Activated naive CD8-positive, alpha-beta T cell treated with anti-CD3 and anti-CD28 coated beads for 36 hours (primary cell): Measurements from ENCODE around the gene OR9A2. TPM values are rescaled to one million over a fixed set of nuclear protein-coding genes. Genes with fewer than 3 reads are reported as not detected.
"Not testable (repeated sequence)": the region's sequence is repeated elsewhere in the genome, so short reads cannot be mapped to it uniquely, and the experiment has no call there.

Experiments
- DNase-seq: peaks from one replicate; pipeline ENCODE4 v3.0.0; 2021
- H3K27ac Mint-ChIP-seq: one replicate; pipeline ENCODE4 v1.8.0; 2022; ENCODE audit warnings: mild to moderate bottlenecking, moderate library complexity, mixed read lengths
- H3K27me3 Mint-ChIP-seq: one replicate; pipeline ENCODE4 v1.8.0; 2022; ENCODE audit warnings: mild to moderate bottlenecking, mixed read lengths
- H3K36me3 Mint-ChIP-seq: one replicate; pipeline ENCODE4 v1.8.0; 2021; ENCODE audit warnings: mild to moderate bottlenecking, mixed read lengths
- H3K4me1 Mint-ChIP-seq: one replicate; pipeline ENCODE4 v1.8.0; 2021; ENCODE audit warnings: mixed read lengths
- H3K4me3 Mint-ChIP-seq: one replicate; pipeline ENCODE4 v1.8.0; 2022; ENCODE audit warnings: mild to moderate bottlenecking, moderate library complexity, mixed read lengths
- H3K9me3 Mint-ChIP-seq: one replicate; pipeline ENCODE4 v1.8.0; 2022; ENCODE audit warnings: mixed read lengths
- total RNA-seq, 2 experiments: library from RNA; stranded (reverse); gene quantifications; one replicate each; pipeline ENCODE4 v1.2.3, GENCODE V29; 2021

Gene OR9A2
- total RNA-seq, 2 experiments from 2014 or later = not detected

DNA sequence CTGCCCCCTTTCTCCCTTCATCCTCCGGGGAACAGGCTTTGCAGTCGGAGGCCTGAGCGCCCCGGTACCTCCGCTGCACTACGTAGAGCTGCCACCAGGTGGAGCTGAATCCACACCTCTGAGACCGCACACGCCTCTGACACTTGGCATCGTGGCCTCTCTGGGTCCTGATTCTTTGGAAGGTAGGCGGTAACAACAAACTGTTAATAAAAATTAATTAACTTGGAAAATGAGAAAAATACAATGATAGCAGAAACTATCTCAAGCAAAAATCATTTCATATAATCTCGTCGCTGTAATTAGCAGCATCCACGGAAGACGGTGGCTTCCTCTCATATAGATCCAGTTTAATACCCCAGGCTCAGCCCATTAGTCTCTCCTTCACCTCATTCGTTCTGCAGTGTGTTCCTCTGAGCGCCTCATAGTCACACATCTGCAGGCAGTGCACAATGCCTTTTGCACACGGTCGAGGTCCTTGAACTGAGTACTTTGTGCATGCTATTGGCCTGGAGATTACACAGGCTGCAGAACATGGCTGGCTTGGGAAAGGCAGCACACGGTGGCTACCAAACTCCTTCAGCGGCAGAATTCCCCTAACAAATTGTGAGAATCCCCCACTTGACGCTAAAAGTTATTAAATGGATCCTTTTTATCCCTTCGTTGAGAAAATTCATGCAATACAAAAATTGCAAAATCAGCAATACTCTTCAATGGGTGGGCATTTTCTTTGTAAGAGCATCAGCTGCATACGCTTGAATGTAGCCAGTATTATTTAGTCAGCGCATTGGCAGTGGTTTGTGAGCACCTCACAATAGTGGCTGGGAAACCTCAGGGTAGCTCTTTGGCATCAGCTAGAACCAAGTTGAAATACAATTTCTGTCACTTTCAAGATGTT, 18.7 kb downstream of the OR9A2 start:
- H3K27ac Mint-ChIP-seq = no peak overlapping the region
- no peaks in the 10 kb centered on the region for H3K36me3 Mint-ChIP-seq
- H3K9me3 Mint-ChIP-seq = no peaks in the 10 kb centered on the region
- peaks cover 5% of the 10 kb centered on the region for H3K4me1 Mint-ChIP-seq
- H3K4me3 Mint-ChIP-seq = no peak overlapping the region
- H3K27me3 Mint-ChIP-seq = peaks cover 5% of the 10 kb centered on the region
- DNase-seq = peak; percentile 76

DNA sequence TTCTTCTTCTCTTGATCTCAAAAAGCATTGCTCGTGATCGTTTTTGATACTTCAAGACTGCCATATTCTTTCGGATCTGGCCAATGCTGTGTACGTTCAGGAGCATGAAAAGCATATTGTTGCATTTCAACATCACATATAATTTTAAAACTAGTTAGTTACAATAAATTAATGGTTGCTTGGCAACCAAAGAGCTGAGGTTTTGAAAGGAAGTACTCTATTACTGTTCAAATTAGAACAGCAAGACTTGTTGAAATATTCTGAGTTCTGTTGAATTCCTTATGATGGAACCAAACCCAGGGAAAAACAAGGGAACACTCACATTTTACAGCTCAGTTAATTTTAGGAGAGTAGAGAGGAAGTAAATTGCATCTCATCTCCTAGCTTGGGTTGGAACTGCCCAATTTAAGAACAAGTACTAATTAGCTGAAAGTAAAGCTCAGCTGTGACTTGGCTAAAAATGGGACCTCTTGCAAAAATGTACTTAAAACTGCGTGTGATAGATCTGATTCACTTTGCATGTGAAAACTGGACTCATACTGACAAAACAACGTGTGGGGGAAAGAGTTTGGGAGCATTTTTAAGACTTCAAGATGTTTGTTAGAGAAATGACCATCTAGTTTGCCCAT, 21.2 kb downstream of the OR9A2 start:
- Mint-ChIP-seq H3K4me1 (peaks cover 9% of the 10 kb centered on the region), H3K36me3 (no peaks in the 10 kb centered on the region), H3K9me3 (no peaks in the 10 kb centered on the region), H3K27ac (no peak overlapping the region), H3K27me3 (peaks cover 5% of the 10 kb centered on the region), H3K4me3 (no peak overlapping the region)
- DNase-seq = no peak

DNA sequence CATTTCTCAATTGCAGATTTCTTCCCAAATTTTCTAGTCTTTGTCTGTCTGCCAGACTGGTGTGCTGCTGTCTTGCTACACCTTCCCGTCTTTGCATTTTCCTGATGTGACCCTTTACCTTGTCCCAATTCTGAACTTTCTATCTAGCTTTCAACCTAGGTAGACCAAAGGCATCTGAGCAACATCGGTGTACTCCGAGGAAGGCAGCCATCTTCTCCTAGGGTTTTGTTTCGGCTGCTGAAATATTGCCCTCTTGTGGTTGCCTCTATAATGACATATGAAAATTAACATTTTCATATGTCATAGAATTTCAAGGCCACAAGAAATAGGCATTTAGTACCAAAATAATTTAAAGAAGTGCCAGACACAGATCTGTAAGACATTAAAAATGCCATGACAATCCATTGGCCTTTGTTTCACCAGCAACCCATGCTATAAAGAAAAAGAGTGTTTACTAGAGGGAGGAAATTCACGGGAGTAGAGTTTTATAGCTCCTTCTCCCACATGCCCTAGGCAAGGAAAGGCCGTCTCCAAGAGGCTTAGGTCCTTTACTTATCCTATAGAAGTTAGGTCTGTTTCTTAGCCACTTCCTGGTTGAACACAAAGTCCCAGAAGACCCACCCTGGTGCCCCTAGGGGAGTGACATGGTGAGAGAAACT, 23.4 kb downstream of the OR9A2 start:
- Mint-ChIP-seq H3K4me3 (peak overlapping the region; percentile 73), H3K27me3 (peaks cover 5% of the 10 kb centered on the region), H3K4me1 (peaks cover 9% of the 10 kb centered on the region), H3K9me3 (no peaks in the 10 kb centered on the region), H3K36me3 (no peaks in the 10 kb centered on the region), H3K27ac (no peak overlapping the region)
- DNase-seq = peak; percentile 15

DNA sequence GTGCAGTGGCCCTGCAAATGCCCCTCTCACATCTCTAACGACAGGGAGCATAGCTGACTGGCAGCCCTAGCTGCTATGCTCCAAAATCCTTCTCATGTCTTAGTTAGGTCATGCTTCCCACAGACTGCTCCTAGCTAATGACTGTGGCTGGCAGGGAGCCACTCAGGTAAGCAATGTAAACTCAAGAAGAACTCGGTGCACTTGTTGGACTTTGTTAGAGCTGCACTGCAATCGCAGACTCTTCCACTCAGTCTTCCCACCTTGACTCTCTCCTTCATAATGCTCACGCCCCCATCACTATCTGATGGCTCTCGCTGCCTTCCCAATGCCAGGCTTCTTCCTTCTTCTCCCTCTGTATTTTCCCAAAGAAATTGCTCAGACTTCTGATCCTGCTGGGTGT, 24.0 kb downstream of the OR9A2 start:
- Mint-ChIP-seq H3K9me3 (no peaks in the 10 kb centered on the region), H3K36me3 (no peaks in the 10 kb centered on the region), H3K4me1 (peaks cover 7% of the 10 kb centered on the region), H3K27ac (no peak overlapping the region), H3K4me3 (peak overlapping the region; percentile 73), H3K27me3 (peaks cover 3% of the 10 kb centered on the region)
- DNase-seq = no peak

DNA sequence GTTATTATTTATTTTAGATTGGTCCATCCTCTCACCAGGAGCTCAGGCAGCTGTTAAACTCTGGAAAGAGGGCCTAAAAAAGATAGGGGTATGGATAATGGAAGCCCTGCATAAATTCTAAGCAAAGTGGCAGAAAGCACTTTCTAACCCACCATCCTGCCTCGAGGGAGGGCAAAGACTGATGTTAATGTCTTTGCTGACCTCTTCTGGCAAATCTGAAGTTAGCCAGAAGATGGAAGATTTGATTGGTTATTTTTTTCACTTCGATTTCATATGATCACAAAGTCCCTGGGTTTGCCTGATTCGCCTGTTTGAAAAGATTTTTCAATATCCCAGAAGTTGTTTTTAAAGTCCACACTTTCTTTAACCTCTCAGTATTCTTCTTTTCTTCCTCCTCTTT, 24.8 kb downstream of the OR9A2 start:
- H3K27me3 Mint-ChIP-seq = no peaks in the 10 kb centered on the region
- H3K9me3 Mint-ChIP-seq = no peaks in the 10 kb centered on the region
- H3K4me1 Mint-ChIP-seq = peaks cover 6% of the 10 kb centered on the region
- no peak for DNase-seq
- H3K4me3 Mint-ChIP-seq = no peak overlapping the region
- no peak overlapping the region for H3K27ac Mint-ChIP-seq
- no peaks in the 10 kb centered on the region for H3K36me3 Mint-ChIP-seq

DNA sequence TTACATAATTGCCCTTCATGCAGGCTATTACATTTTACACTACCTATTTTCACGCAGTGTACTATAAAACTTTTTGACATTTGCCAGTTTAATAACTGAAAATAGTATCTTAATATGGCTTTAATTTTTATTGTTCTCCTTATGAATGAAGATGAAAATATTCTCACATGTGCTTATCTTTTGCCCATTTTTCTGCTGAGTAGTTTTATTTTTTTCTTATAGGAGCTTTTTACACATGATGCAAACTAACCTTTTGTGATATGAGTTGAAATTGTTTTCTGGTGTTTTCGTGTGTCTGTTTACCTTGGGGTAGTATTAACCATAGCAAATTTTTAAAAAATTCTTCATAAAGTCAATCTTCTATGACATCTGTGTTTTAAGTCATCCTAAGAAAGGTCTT, 26.3 kb downstream of the OR9A2 start:
- Mint-ChIP-seq H3K27ac (no peak overlapping the region), H3K27me3 (no peaks in the 10 kb centered on the region), H3K9me3 (no peaks in the 10 kb centered on the region), H3K4me1 (peaks cover 6% of the 10 kb centered on the region), H3K4me3 (no peak overlapping the region), H3K36me3 (no peaks in the 10 kb centered on the region)
- DNase-seq = no peak

DNA sequence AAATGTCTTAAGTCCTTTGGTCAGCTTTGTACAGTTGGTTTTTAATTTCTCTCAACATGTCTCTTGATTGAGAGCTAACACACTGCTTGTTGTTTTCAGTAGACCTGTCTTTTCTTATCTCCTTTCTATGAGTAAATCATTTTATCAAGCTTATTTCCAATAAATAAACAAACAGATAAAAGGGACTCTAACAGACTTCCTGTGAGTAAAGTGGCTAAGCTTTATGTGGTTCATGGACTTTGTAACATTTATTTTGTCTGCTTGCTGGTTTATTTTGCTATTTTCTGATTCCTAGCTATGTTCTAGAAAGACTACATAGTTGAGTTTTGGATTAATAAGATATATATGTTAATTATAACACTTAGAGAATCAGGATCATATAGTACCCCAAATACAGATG, 27.1 kb downstream of the OR9A2 start:
- H3K36me3 Mint-ChIP-seq = no peaks in the 10 kb centered on the region
- no peak overlapping the region for H3K27ac Mint-ChIP-seq
- DNase-seq = no peak
- no peak overlapping the region for H3K4me3 Mint-ChIP-seq
- H3K27me3 Mint-ChIP-seq = no peaks in the 10 kb centered on the region
- H3K4me1 Mint-ChIP-seq = peaks cover 6% of the 10 kb centered on the region
- H3K9me3 Mint-ChIP-seq = no peaks in the 10 kb centered on the region

DNA sequence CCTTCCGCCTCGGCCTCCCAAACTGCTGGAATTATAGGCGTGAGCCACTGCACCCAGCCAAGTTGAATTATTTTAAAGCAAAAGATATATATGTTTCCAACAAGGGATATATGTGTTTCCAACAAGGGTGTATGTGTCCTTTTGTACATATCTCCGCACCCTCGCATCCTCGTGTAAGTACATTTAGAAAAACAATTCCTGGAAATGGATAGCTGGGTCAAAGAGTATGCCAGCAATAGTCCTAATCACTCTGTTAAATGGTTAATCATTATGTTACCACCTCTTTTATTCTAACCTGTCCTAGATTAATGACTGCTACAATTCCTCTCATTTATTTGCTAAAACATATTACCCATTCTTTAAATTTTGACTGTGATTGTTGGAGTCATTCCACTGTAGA, 28.0 kb downstream of the OR9A2 start:
- Mint-ChIP-seq H3K27me3 (no peaks in the 10 kb centered on the region), H3K36me3 (no peaks in the 10 kb centered on the region), H3K4me3 (no peak overlapping the region), H3K9me3 (no peaks in the 10 kb centered on the region), H3K4me1 (peaks cover 6% of the 10 kb centered on the region), H3K27ac (no peak overlapping the region)
- DNase-seq = no peak

DNA sequence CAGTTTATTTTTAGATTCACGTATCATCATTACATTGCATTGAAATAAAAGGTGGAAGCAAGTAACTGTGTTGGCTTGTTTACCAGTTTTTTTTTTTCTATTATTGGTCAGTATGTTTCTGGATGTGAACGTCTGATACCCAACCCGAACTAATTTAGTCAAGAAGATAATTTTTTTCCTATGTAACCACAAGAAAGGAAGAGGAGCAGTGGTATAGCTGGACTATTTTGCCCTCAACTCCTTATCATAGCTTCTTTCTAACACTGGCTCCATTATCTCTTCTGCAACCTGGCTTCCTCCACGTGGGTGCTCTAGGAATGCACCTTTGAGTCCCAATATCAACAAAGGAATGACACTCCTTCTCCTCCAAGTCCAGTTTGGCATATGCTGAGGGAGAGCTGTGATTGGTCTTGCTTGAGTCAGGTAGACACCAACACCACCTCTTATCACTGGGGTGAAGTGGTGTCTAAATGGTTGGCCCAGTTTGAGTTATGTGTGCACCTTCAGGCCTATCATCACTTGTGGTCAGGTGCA, 29.4 kb downstream of the OR9A2 start:
- no peak overlapping the region for H3K27ac Mint-ChIP-seq
- peaks cover 4% of the 10 kb centered on the region for H3K9me3 Mint-ChIP-seq
- H3K36me3 Mint-ChIP-seq = no peaks in the 10 kb centered on the region
- no peak for DNase-seq
- H3K4me1 Mint-ChIP-seq = no peaks in the 10 kb centered on the region
- no peak overlapping the region for H3K4me3 Mint-ChIP-seq
- H3K27me3 Mint-ChIP-seq = no peaks in the 10 kb centered on the region

DNA sequence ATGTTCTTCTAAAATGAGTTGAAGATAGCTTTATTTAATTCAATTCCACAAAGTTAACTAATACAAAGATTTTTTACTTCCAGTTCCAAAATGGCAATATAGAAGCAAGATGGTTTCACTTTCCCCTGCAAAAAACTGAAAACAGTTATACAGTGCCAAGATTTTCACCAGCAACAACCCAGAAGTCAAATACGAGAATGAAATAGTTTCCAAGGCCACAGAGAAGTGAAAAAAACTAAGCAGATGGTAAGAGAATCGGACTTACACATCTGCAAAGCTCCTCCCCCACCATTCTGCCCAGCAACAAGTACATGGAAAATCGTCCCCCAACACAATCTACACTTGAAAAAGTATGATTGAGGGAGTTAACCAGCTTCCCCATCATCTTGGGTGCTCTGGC, 34.5 kb downstream of the OR9A2 start:
- Mint-ChIP-seq H3K27ac (no peak overlapping the region), H3K9me3 (peaks cover 4% of the 10 kb centered on the region), H3K36me3 (no peaks in the 10 kb centered on the region), H3K4me3 (no peak overlapping the region), H3K4me1 (no peaks in the 10 kb centered on the region), H3K27me3 (no peaks in the 10 kb centered on the region)
- no peak for DNase-seq

DNA sequence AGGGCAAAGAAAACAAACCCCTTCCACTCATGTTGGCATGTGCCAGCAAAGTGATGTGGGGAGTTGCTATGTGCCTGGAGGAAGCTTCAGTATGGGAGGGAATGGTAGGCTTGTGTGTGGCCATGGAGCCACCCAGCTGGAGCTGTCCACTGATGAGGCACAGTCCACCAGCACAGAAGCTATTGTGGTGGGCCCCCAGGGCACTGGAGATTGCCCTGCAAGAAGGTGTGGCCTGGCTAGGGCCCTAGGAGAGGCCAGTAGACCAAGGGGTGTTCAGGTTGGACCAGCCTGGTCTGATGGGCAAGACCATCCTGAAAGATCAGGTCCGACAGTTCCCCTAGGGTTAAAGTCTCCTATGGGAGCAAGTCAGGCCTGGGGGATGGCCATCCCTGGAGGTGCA, 42.6 kb downstream of the OR9A2 start:
- no peak overlapping the region for H3K27ac Mint-ChIP-seq
- peaks cover 1% of the 10 kb centered on the region for H3K36me3 Mint-ChIP-seq
- H3K4me3 Mint-ChIP-seq = no peak overlapping the region
- H3K27me3 Mint-ChIP-seq = peaks cover 14% of the 10 kb centered on the region
- DNase-seq = no peak
- H3K9me3 Mint-ChIP-seq = peaks cover 9% of the 10 kb centered on the region
- H3K4me1 Mint-ChIP-seq = no peaks in the 10 kb centered on the region

DNA sequence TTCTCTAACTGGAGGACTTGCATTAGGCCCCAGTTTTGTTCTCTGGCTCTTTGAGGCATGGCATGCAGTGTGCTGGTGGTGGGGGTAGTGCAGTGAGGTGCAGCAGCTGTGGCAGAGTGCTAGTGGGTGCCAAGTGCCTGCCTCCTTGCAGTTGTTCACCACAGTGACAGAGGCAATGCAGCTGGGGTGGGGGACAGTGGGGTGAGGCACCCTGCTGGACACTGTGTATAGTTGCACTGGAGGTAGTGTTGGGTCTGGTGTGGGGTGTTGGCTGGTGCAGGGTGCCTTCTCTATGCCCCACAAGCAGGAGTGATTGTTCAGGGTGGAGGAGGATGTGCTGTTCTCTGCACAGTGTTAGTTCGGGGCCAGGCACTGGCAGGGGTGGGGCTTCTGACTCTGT, 43.1 kb downstream of the OR9A2 start:
- peaks cover 11% of the 10 kb centered on the region for H3K9me3 Mint-ChIP-seq
- H3K27me3 Mint-ChIP-seq = peaks cover 14% of the 10 kb centered on the region
- H3K4me1 Mint-ChIP-seq = no peaks in the 10 kb centered on the region
- peaks cover 1% of the 10 kb centered on the region for H3K36me3 Mint-ChIP-seq
- no peak overlapping the region for H3K4me3 Mint-ChIP-seq
- no peak overlapping the region for H3K27ac Mint-ChIP-seq
- no peak for DNase-seq

DNA sequence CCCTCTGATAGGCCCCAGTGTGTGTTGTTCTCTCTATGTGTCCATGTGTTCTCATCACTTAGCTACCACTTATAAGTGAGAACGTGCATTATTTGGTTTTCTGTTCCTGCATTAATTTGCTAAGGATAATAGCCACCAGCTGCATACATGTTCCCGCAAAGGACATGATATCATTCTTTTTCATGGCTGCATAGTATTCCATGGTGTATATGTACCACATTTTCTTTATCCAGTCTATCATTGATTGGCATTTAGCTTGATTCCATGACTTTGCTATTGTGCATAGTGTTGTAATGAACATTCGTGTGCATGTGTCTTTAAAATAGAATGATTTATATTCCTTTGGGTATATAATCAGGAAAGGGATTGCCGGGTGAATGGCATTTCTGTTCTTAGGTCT, 48.5 kb downstream of the OR9A2 start:
- Mint-ChIP-seq H3K27me3 (peaks cover 14% of the 10 kb centered on the region), H3K9me3 (peaks cover 15% of the 10 kb centered on the region)
- H3K27ac Mint-ChIP-seq, H3K36me3 Mint-ChIP-seq, DNase-seq, H3K4me3 Mint-ChIP-seq, H3K4me1 Mint-ChIP-seq: not testable (repeated sequence)
